CD14-positive monocyte (primary cell): ENCODE results near the gene SSPN. TPM values are rescaled to one million over a fixed set of nuclear protein-coding genes. Genes with fewer than 3 reads are reported as not detected.

ENCODE experiments used
- DNase-seq, 3 donors: peaks; one replicate each; pipeline ENCODE4 v3.0.0-alpha.2; 2011 to 2022
- H2AFZ ChIP-seq: 2 replicates; pipeline ENCODE4 v1.6.0; 2012; ENCODE audit warnings: mild to moderate bottlenecking, low read depth, low read length, inconsistent platforms; ENCODE audit not compliant: insufficient read depth, poor library complexity, severe bottlenecking
- H3K27ac ChIP-seq, 2 donors: 1 replicate in 1 of 2; 2 replicates in 1 of 2; pipeline ENCODE4 v1.5.1; 2012 to 2013; ENCODE audit warnings: low read length in 2 of 2, control low read depth in 1 of 2, inconsistent platforms in 1 of 2, low read depth in 1 of 2, mild to moderate bottlenecking in 1 of 2
- H3K27me3 ChIP-seq, 2 donors: one replicate each; pipeline versions ENCODE4 v1.6.0 to v1.6.1; 2011 to 2013; ENCODE audit warnings: low read length in 2 of 2; ENCODE audit not compliant: control insufficient read depth in 2 of 2, insufficient read depth in 2 of 2
- H3K36me3 ChIP-seq, 2 donors: replicated peaks in 1 of 2; 1 replicate in 1 of 2; 2 replicates in 1 of 2; pipeline versions ENCODE4 v1.5.1 to v1.6.1; 2012 to 2013; ENCODE audit warnings: low read length in 2 of 2, control low read depth in 1 of 2, inconsistent platforms in 1 of 2, mild to moderate bottlenecking in 1 of 2; ENCODE audit not compliant: insufficient read depth in 2 of 2, control insufficient read depth in 1 of 2
- H3K4me1 ChIP-seq, 2 donors: 1 replicate in 1 of 2; 2 replicates in 1 of 2; pipeline versions ENCODE4 v1.5.1 to v1.6.1; 2012 to 2013; ENCODE audit warnings: low read length in 2 of 2, control low read depth in 1 of 2, inconsistent platforms in 1 of 2, mild to moderate bottlenecking in 1 of 2, moderate library complexity in 1 of 2; ENCODE audit not compliant: insufficient read depth in 2 of 2, control insufficient read depth in 1 of 2
- H3K4me2 ChIP-seq: replicated peaks from 2 replicates; pipeline ENCODE3; 2012; ENCODE audit warnings: low read length, moderate library complexity, mild to moderate bottlenecking; ENCODE audit not compliant: poor library complexity, severe bottlenecking; ENCODE audit errors: extremely low read depth
- H3K4me3 ChIP-seq, 3 experiments: fragments of 200-600 bp in 1 of 3; sonication (generic) in 1 of 3; replicated peaks in 1 of 3; 1 replicate in 2 of 3; 2 replicates in 1 of 3; pipeline ENCODE4 v1.5.1; 2011 to 2013; ENCODE audit warnings: low read length in 3 of 3, mild to moderate bottlenecking in 3 of 3, control low read depth in 2 of 3, low read depth in 2 of 3, inconsistent platforms in 1 of 3, moderate library complexity in 1 of 3
- H3K79me2 ChIP-seq: 2 replicates; pipeline ENCODE4 v1.6.0; 2012; ENCODE audit warnings: mild to moderate bottlenecking, control low read depth, inconsistent platforms, low read length, moderate library complexity; ENCODE audit not compliant: insufficient read depth
- H3K9ac ChIP-seq: 2 replicates; pipeline ENCODE4 v1.6.0; 2017; ENCODE audit warnings: low read length, mild to moderate bottlenecking; ENCODE audit not compliant: insufficient read depth, poor library complexity, severe bottlenecking
- H3K9me3 ChIP-seq, 2 donors: replicated peaks in 1 of 2; 1 replicate in 1 of 2; 2 replicates in 1 of 2; pipeline versions ENCODE4 v1.5.1 to v1.6.1; 2012 to 2013; ENCODE audit warnings: low read length in 2 of 2, control low read depth in 1 of 2; ENCODE audit not compliant: control insufficient read depth in 1 of 2, insufficient read depth in 1 of 2
- H4K20me1 ChIP-seq: 2 replicates; pipeline ENCODE4 v1.6.0; 2012; ENCODE audit warnings: mild to moderate bottlenecking, low read length, control low read depth, moderate library complexity; ENCODE audit not compliant: insufficient read depth
- H3K27ac Mint-ChIP-seq, 7 donors: one replicate each; pipeline ENCODE4 v1.8.0; 2020; ENCODE audit warnings: mild to moderate bottlenecking in 7 of 7, mixed read lengths in 7 of 7, moderate library complexity in 6 of 7, inconsistent platforms in 2 of 7
- H3K27me3 Mint-ChIP-seq, 3 donors: one replicate each; pipeline ENCODE4 v1.8.0; 2021 to 2022; ENCODE audit warnings: low read depth in 3 of 3, mild to moderate bottlenecking in 3 of 3, mixed read lengths in 3 of 3, moderate library complexity in 3 of 3, inconsistent platforms in 1 of 3
- H3K36me3 Mint-ChIP-seq, 2 donors: one replicate each; pipeline ENCODE4 v1.8.0; 2020; ENCODE audit warnings: mixed read lengths in 2 of 2, inconsistent platforms in 1 of 2, mild to moderate bottlenecking in 1 of 2
- H3K4me1 Mint-ChIP-seq: one replicate; pipeline ENCODE4 v1.8.0; 2020; ENCODE audit warnings: mild to moderate bottlenecking, mixed read lengths
- H3K4me3 Mint-ChIP-seq, 2 donors: one replicate each; pipeline ENCODE4 v1.8.0; 2020; ENCODE audit warnings: mild to moderate bottlenecking in 2 of 2, mixed read lengths in 2 of 2, moderate library complexity in 1 of 2
- H3K9me3 Mint-ChIP-seq, 7 donors: one replicate each; pipeline ENCODE4 v1.8.0; 2020 to 2022; ENCODE audit warnings: mixed read lengths in 7 of 7, mild to moderate bottlenecking in 6 of 7, moderate library complexity in 6 of 7, inconsistent platforms in 2 of 7
- WGBS: methylation state at CpG from one replicate; pipeline ENCODE4 v1.1.5; 2013; ENCODE audit warnings: missing lambda C conversion rate; ENCODE audit not compliant: insufficient coverage; 5-methylcytosine and 5-hydroxymethylcytosine counted together
- intact Hi-C, 2 donors: fragments of 100-400 bp; cut with micrococcal nuclease; formaldehyde crosslinking; loops; one replicate each; pipeline versions ENCODE4 v1.15.0 to v1.15.1; 2023
- polyA plus RNA-seq, 3 donors: library from polyadenylated mRNA; depleted of rRNA in 1 of 3; unstranded in 2 of 3; stranded (reverse) in 1 of 3; fragments of 300-500 nt in 2 of 3; fragments of >200 nt in 1 of 3; fragmentation: Illumina TruSeq in 2 of 3; gene quantifications; 1 replicate in 2 of 3; 2 replicates in 1 of 3; pipeline ENCODE4 v1.2.3, GENCODE V29; 2012 to 2021
- TF ChIP-seq, protein P1 (sequence below): fragments of 200-600 bp; IDR thresholded peaks from one replicate; pipeline ENCODE4 v1.8.0; 2022; ENCODE audit warnings: antibody characterized with exemption, mild to moderate bottlenecking

Gene SSPN
- polyA plus RNA-seq, 3 donors, result 0.15 TPM; not detected in 2

DNA sequence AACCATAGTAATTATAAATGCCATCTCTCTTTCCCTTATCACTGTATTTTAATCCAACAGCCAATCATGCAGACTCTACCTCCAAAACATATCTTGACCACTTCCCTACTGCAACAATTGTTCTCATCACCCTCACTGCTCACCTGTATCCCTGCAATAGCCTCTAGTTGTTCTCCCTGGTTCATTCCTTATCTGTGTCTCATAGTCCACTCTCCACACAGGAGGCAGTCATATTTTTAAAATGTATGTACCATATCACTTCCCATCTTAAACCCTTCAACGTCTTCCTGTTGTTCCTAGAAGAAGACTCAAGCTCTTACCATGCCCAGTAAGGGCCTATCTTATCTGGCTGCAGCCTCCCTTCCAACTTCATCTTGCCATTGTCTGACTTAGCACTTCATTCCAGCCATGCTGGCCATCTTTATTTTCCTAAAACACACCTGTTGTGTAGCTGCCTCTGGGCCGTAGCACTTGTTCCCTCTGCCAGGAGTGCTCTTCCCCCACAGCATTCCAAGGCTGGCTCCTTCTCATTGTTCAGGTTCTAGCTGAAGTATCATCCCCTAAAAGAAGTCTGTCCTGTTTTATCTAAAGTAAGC, 42.8 kb upstream of the SSPN start:
- Histone ChIP-seq H3K36me3 (no peaks in the 10 kb centered on the region), H3K79me2 (no peaks in the 10 kb centered on the region), H3K4me2 (no peak overlapping the region), H3K9ac (no peak overlapping the region), H3K27ac (no peak overlapping the region), H4K20me1 (no peaks in the 10 kb centered on the region), H3K4me3 (no peak overlapping the region), H3K27me3 (no peaks in the 10 kb centered on the region), H3K4me1 (peaks cover 0 to 2% of the 10 kb centered on the region in 2 donors), H3K9me3 (no peaks in the 10 kb centered on the region), H2AFZ (no peak overlapping the region)
- TF ChIP-seq, protein P1, sequence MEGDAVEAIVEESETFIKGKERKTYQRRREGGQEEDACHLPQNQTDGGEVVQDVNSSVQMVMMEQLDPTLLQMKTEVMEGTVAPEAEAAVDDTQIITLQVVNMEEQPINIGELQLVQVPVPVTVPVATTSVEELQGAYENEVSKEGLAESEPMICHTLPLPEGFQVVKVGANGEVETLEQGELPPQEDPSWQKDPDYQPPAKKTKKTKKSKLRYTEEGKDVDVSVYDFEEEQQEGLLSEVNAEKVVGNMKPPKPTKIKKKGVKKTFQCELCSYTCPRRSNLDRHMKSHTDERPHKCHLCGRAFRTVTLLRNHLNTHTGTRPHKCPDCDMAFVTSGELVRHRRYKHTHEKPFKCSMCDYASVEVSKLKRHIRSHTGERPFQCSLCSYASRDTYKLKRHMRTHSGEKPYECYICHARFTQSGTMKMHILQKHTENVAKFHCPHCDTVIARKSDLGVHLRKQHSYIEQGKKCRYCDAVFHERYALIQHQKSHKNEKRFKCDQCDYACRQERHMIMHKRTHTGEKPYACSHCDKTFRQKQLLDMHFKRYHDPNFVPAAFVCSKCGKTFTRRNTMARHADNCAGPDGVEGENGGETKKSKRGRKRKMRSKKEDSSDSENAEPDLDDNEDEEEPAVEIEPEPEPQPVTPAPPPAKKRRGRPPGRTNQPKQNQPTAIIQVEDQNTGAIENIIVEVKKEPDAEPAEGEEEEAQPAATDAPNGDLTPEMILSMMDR, result no peak
- H3K4me3 Mint-ChIP-seq, result no peak overlapping the region
- H3K36me3 Mint-ChIP-seq, result no peaks in the 10 kb centered on the region
- no peaks in the 10 kb centered on the region for H3K27me3 Mint-ChIP-seq
- no peak for DNase-seq
- H3K4me1 Mint-ChIP-seq, result peaks cover 2% of the 10 kb centered on the region
- H3K27ac Mint-ChIP-seq, result no peak overlapping the region
- no peaks in the 10 kb centered on the region for H3K9me3 Mint-ChIP-seq
- intact Hi-C loops, result no loop called here
- 94% methylated on average over 2 of the region's 2 CpGs for WGBS

DNA sequence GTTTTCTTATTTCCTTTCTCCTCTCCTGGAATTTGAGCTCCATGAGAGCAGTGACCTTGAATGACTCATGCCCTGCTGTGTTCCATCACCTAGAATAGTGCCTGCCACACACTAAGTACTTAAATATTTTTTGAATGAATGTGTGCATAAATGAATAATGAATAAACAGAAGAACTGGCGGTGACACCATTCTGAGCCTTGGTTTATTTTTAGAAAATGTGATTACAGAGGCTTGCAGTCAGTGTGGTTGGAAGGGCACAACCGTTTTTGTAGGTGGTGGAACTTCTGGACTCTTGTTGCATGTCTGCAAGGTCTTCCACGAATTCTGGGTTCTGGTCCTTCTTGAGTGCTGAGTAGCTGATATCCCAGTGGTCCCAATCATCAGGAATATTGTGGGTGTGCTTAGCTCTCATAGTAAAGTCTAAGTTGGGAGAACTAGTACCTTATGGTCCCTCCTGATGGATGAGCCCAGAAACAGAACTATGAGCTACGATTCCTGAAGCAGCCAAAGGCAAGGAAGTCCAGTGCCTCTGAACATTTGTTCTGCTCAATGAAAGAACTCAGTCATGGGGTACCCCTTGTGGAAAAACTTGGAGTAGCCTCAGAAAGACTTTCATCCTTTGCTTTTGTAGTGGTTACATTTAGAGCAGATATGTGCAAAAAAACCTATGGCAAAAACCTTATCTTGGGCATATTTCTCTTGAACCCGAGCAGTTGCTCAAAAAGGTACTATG, 41.8 kb upstream of the SSPN start:
- peaks cover 2% of the 10 kb centered on the region for H3K4me1 Mint-ChIP-seq
- H2AFZ ChIP-seq, result no peak overlapping the region

More for the DNA sequence above, 41.8 kb upstream of the SSPN start:
- H4K20me1 ChIP-seq, result no peaks in the 10 kb centered on the region
- no peaks in the 10 kb centered on the region for H3K27me3 ChIP-seq
- H3K27me3 Mint-ChIP-seq, result peaks cover 0 to 1% (median 0%) of the 10 kb centered on the region in 3 donors
- H3K4me3 ChIP-seq, result no peak overlapping the region
- no peak overlapping the region for H3K4me3 Mint-ChIP-seq
- no peak overlapping the region for H3K9ac ChIP-seq
- H3K4me1 ChIP-seq, result peaks cover 0 to 2% of the 10 kb centered on the region in 2 donors
- no peaks in the 10 kb centered on the region for H3K9me3 ChIP-seq
- no peaks in the 10 kb centered on the region for H3K36me3 Mint-ChIP-seq
- no peak overlapping the region for H3K4me2 ChIP-seq
- no peak overlapping the region for H3K27ac Mint-ChIP-seq
- H3K36me3 ChIP-seq, result no peaks in the 10 kb centered on the region
- no peaks in the 10 kb centered on the region for H3K79me2 ChIP-seq
- intact Hi-C loops, result no loop called here
- TF ChIP-seq, protein P1, result no peak
- no peak overlapping the region for H3K27ac ChIP-seq
- no peaks in the 10 kb centered on the region for H3K9me3 Mint-ChIP-seq
- WGBS, result 100% methylated on average over 1 of the region's 5 CpGs
- DNase-seq, result no peak
